Stimulated activated naive CD8-positive, alpha-beta T cell treated with anti-CD3 and anti-CD28 coated beads, Interleukin-15, amount 100 ng/mL, for 72 hours (primary cell): Measurements from ENCODE around the gene CLDN18.

Experiments
- ATAC-seq: fragments of 150-1000 bp; cut with Tn5 transposase; 2 replicates; pipeline ENCODE4 v1.10.0; 2021; ENCODE audit warnings: mild to moderate bottlenecking, moderate library complexity
- DNase-seq, 2 donors: peaks; one replicate each; pipeline ENCODE4 v3.0.0; 2021 to 2022
- H3K27ac Mint-ChIP-seq, 2 donors: one replicate each; pipeline ENCODE4 v1.8.0; 2022; ENCODE audit warnings: mild to moderate bottlenecking in 2 of 2, mixed read lengths in 2 of 2, moderate library complexity in 2 of 2
- H3K27me3 Mint-ChIP-seq: one replicate; pipeline ENCODE4 v1.8.0; 2022; ENCODE audit warnings: mixed read lengths
- H3K4me1 Mint-ChIP-seq: one replicate; pipeline ENCODE4 v1.8.0; 2022; ENCODE audit warnings: mild to moderate bottlenecking, mixed read lengths
- H3K4me3 Mint-ChIP-seq, 2 donors: one replicate each; pipeline ENCODE4 v1.8.0; 2022; ENCODE audit warnings: mild to moderate bottlenecking in 2 of 2, mixed read lengths in 2 of 2, moderate library complexity in 1 of 2
- H3K9me3 Mint-ChIP-seq, 2 donors: one replicate each; pipeline ENCODE4 v1.8.0; 2022; ENCODE audit warnings: mixed read lengths in 2 of 2

CLDN18 gene

DNA sequence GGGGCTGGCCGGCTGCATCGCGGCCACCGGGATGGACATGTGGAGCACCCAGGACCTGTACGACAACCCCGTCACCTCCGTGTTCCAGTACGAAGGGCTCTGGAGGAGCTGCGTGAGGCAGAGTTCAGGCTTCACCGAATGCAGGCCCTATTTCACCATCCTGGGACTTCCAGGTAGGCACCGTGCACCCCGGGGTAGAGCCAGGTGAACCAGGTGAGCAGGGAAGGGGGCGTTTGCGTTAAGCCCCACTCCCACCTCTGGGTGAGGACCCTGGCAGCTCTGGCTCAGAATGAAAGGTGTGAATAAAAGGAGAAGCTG lies 267 bp downstream of the CLDN18 start:
- Mint-ChIP-seq H3K9me3 (no peaks in the 10 kb centered on the region), H3K4me1 (no peaks in the 10 kb centered on the region), H3K27me3 (peaks cover 13% of the 10 kb centered on the region), H3K4me3 (no peak overlapping the region), H3K27ac (no peak overlapping the region)
- DNase-seq (no peak), ATAC-seq (no peak)

GRCh38 chr3:138011722-138012121 lies 1.8 kb downstream of the CLDN18 start:
- H3K4me1 Mint-ChIP-seq: no peaks in the 10 kb centered on the region
- peaks cover 13% of the 10 kb centered on the region for H3K27me3 Mint-ChIP-seq
- no peak overlapping the region for H3K4me3 Mint-ChIP-seq
- DNase-seq (no peak), ATAC-seq (peak; percentile 12)
- no peak overlapping the region for H3K27ac Mint-ChIP-seq
- H3K9me3 Mint-ChIP-seq: no peaks in the 10 kb centered on the region

GRCh38 chr3:138012526-138012925 lies 2.6 kb downstream of the CLDN18 start:
- Mint-ChIP-seq H3K9me3 (no peaks in the 10 kb centered on the region), H3K4me3 (no peak overlapping the region), H3K4me1 (no peaks in the 10 kb centered on the region), H3K27me3 (peaks cover 13% of the 10 kb centered on the region), H3K27ac (no peak overlapping the region)
- DNase-seq: no peak
- no peak for ATAC-seq

DNA sequence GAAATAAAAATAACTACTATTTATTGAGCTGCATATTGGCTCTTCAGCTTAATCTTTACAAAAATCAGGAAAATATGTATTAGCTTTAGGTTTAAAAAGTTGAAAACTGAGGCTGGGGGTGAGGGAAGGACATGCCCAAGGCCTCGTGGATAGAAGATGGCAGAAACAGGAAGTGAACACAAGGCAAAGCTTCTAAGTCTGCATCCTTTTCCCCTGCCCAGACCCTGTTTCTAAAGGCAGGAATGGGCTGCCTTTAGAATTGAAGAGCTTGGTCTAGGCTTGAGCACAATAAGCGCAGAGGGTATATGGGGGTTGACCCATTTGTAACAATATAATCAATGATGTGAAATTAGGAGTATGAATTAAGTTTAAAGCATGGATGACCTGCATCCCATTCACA lies 6.1 kb downstream of the CLDN18 start:
- DNase-seq: no peak
- no peaks in the 10 kb centered on the region for H3K9me3 Mint-ChIP-seq
- H3K27ac Mint-ChIP-seq: no peak overlapping the region
- H3K4me3 Mint-ChIP-seq: no peak overlapping the region
- H3K4me1 Mint-ChIP-seq: no peaks in the 10 kb centered on the region
- no peak for ATAC-seq
- H3K27me3 Mint-ChIP-seq: peaks cover 13% of the 10 kb centered on the region

DNA sequence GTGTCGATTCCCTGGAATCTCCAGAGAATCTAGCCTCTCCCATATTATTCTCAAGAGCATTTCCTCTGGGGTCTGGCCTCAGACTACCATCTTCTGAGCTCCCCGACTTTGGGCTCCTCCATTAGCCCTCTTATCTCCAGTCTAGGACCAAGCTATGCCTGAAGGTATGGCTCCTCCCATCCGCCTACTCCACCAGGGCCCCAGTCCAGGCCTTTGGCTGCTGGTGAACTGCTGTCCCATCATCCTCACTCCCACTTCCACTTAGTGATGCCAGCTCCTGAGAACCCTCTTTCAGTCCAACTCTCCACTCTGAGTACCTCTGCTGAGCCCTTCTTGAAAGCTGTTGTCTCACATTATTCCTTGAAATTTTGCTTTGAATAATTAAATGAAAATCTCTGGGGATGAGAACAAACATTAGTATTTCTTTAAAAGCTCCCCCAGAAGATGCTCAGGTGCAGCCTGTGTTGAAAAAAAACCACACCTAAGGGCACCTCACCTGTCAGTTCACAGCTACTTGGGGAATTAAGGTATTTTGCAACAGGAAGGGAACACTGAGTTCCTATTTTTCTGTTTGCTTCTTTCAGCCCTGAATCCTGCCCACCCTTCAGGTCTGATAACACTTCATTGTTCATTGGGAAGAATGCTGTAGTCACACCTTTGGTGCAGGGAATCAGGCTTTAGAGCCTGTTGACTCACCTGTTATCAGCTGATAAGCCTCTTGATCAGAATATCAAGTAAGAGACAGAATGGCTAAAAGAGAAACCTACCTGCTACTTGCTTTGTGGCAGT lies 9.5 kb downstream of the CLDN18 start:
- no peak for ATAC-seq

DNA sequence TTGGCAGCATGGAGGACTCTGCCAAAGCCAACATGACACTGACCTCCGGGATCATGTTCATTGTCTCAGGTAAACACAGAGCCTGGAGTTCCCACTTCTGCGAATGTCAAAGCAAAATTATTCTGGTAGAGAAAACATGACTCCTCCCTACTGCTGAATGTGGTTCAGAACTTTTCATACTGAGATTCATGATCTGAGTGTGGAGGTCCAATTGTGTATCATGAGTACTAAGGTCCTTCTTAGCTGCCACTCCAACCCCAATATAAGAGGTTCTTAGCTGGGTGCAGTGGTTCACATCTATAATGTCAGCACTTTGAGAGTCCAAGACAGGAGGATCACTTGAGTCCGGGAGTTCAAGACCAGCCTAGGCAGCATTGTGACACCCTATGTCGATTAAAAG lies 13.8 kb downstream of the CLDN18 start:
- Mint-ChIP-seq H3K4me3 (no peak overlapping the region), H3K9me3 (no peaks in the 10 kb centered on the region), H3K27ac (no peak overlapping the region), H3K27me3 (peaks cover 25% of the 10 kb centered on the region), H3K4me1 (no peaks in the 10 kb centered on the region)
- no peak for DNase-seq
- ATAC-seq: peak; percentile 54

More for the DNA sequence above, 9.5 kb downstream of the CLDN18 start:
- peaks cover under 1% of the 10 kb centered on the region for H3K27me3 Mint-ChIP-seq
- DNase-seq: no peak
- H3K4me1 Mint-ChIP-seq: no peaks in the 10 kb centered on the region
- no peak overlapping the region for H3K27ac Mint-ChIP-seq
- no peak overlapping the region for H3K4me3 Mint-ChIP-seq
- no peaks in the 10 kb centered on the region for H3K9me3 Mint-ChIP-seq

GRCh38 chr3:138025553-138025952 lies 15.6 kb downstream of the CLDN18 start:
- Mint-ChIP-seq H3K27ac (no peak overlapping the region), H3K4me3 (no peak overlapping the region), H3K27me3 (peaks cover 25% of the 10 kb centered on the region), H3K9me3 (no peaks in the 10 kb centered on the region), H3K4me1 (no peaks in the 10 kb centered on the region)
- ATAC-seq: no peak
- DNase-seq: no peak

GRCh38 chr3:138027821-138028220 lies 17.9 kb downstream of the CLDN18 start:
- no peak overlapping the region for H3K4me3 Mint-ChIP-seq
- ATAC-seq: no peak
- no peak for DNase-seq
- H3K4me1 Mint-ChIP-seq: no peaks in the 10 kb centered on the region
- H3K27ac Mint-ChIP-seq: no peak overlapping the region
- H3K27me3 Mint-ChIP-seq: peaks cover 41% of the 10 kb centered on the region
- H3K9me3 Mint-ChIP-seq: no peaks in the 10 kb centered on the region

DNA sequence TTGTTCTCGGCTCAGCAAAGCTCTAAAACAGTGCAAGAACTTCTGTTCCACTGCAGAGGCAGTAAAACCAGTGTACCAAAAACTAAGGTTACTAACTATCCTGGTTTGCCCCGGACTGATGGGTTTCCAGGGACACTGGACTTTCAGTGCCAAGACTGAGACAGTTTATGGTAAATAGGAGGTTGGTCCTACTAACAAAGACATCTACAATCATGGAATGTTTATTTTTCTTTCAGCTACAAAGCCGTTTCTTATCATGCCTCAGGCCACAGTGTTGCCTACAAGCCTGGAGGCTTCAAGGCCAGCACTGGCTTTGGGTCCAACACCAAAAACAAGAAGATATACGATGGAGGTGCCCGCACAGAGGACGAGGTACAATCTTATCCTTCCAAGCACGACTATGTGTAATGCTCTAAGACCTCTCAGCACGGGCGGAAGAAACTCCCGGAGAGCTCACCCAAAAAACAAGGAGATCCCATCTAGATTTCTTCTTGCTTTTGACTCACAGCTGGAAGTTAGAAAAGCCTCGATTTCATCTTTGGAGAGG lies 20.8 kb downstream of the CLDN18 start:
- H3K4me3 Mint-ChIP-seq: no peak overlapping the region
- peaks cover 49% of the 10 kb centered on the region for H3K27me3 Mint-ChIP-seq
- no peaks in the 10 kb centered on the region for H3K4me1 Mint-ChIP-seq
- no peak overlapping the region for H3K27ac Mint-ChIP-seq
- no peak for DNase-seq
- no peaks in the 10 kb centered on the region for H3K9me3 Mint-ChIP-seq
- ATAC-seq: no peak

- peaks cover 42% of the 10 kb centered on the region for H3K27me3 Mint-ChIP-seq
- no peak overlapping the region for H3K4me3 Mint-ChIP-seq
- peak overlapping the region; percentile 24 to 73 for H3K27ac Mint-ChIP-seq
- ATAC-seq (peak; percentile 26), DNase-seq (no peak)
- H3K4me1 Mint-ChIP-seq: no peaks in the 10 kb centered on the region
- no peaks in the 10 kb centered on the region for H3K9me3 Mint-ChIP-seq
These were observed 21.6 kb downstream of the CLDN18 start for GRCh38 chr3:138031536-138031935.

- H3K9me3 Mint-ChIP-seq: no peaks in the 10 kb centered on the region
- no peaks in the 10 kb centered on the region for H3K4me1 Mint-ChIP-seq
- peaks cover 37% of the 10 kb centered on the region for H3K27me3 Mint-ChIP-seq
- no peak overlapping the region for H3K4me3 Mint-ChIP-seq
- H3K27ac Mint-ChIP-seq: no peak overlapping the region
- DNase-seq: no peak
- ATAC-seq: no peak
These were observed 22.6 kb downstream of the CLDN18 start for GRCh38 chr3:138032567-138032966.

DNA sequence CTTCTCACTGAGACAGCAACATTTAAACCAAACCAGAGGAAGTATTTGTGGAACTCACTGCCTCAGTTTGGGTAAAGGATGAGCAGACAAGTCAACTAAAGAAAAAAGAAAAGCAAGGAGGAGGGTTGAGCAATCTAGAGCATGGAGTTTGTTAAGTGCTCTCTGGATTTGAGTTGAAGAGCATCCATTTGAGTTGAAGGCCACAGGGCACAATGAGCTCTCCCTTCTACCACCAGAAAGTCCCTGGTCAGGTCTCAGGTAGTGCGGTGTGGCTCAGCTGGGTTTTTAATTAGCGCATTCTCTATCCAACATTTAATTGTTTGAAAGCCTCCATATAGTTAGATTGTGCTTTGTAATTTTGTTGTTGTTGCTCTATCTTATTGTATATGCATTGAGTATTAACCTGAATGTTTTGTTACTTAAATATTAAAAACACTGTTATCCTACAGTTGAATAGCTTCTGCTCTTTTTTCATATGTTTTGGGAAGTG lies 23.3 kb downstream of the CLDN18 start:
- ATAC-seq (no peak), DNase-seq (no peak)
- H3K27ac Mint-ChIP-seq: no peak overlapping the region
- H3K4me3 Mint-ChIP-seq: no peak overlapping the region
- no peaks in the 10 kb centered on the region for H3K4me1 Mint-ChIP-seq
- H3K9me3 Mint-ChIP-seq: no peaks in the 10 kb centered on the region
- peaks cover 44% of the 10 kb centered on the region for H3K27me3 Mint-ChIP-seq

DNA sequence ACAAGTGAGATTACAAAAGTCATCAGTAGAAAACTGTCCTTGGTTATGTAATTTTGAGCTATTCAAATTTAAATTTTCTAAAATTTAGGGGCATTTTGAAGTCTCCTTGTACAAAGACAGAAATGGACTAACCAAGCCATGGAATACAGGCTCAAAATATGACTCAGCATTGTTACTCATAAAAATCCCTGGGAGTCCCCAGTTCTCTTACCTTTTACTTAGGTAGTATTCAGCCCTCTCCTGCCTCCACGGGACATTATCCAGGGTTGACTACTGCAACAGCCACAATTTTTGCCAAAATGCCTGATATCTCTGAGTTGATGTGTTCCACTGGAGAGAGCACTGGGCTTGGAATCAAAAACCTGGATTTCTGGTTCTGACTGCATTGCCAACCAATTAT lies 25.0 kb downstream of the CLDN18 start:
- Mint-ChIP-seq H3K4me1 (no peaks in the 10 kb centered on the region), H3K27ac (no peak overlapping the region), H3K9me3 (no peaks in the 10 kb centered on the region), H3K27me3 (peaks cover 58% of the 10 kb centered on the region), H3K4me3 (no peak overlapping the region)
- no peak for ATAC-seq
- DNase-seq: no peak

DNA sequence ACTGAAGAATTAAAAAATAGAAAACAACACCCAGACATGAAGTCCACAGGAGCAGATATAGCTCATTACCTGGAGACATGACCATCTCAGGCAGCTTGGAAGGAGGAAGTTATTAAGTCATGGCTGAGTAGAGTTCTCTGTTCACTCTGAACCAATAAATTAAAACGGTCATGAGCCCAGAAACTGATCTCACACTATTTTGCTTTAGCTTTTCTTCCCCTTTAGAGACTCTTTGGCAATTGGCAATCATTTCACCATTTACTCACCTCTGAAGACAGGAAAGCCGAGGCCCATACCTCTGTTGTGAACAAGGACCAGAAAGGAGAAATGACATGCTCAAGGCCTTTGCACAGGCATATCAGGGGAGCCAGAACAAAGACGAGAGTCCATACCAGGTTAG lies 26.6 kb downstream of the CLDN18 start:
- H3K4me3 Mint-ChIP-seq: no peak overlapping the region
- no peaks in the 10 kb centered on the region for H3K4me1 Mint-ChIP-seq
- H3K9me3 Mint-ChIP-seq: no peaks in the 10 kb centered on the region
- no peak for ATAC-seq
- no peak overlapping the region for H3K27ac Mint-ChIP-seq
- no peak for DNase-seq
- peaks cover 62% of the 10 kb centered on the region for H3K27me3 Mint-ChIP-seq

GRCh38 chr3:138038725-138039462 lies 28.9 kb downstream of the CLDN18 start:
- no peak overlapping the region for H3K4me3 Mint-ChIP-seq
- ATAC-seq: no peak
- peaks cover 48% of the 10 kb centered on the region for H3K27me3 Mint-ChIP-seq
- no peaks in the 10 kb centered on the region for H3K9me3 Mint-ChIP-seq
- no peak for DNase-seq
- peak overlapping the region in 1 of 2 donors; percentile 29 for H3K27ac Mint-ChIP-seq
- no peaks in the 10 kb centered on the region for H3K4me1 Mint-ChIP-seq

DNA sequence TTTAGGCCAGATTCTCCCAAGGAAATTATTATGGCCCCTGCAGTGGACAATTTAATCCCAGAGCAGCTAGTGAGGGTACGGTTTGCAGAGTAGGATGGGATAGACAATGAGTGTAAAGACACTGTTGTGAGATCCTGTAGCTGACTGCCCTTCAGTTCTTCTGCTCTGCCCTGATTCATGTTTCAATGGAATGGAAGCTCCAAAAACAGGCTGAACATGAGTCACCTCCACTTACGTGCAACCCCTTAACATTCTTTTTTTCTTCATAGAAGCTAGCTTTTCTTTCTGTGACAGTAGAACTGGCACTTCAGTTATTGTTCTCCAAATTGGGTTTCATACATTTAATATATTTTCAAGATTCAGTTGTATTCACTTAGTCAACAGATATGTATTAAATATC lies 32.1 kb downstream of the CLDN18 start:
- Mint-ChIP-seq H3K9me3 (no peaks in the 10 kb centered on the region), H3K4me3 (no peak overlapping the region)

More for the DNA sequence above, 32.1 kb downstream of the CLDN18 start:
- ATAC-seq: no peak
- no peak for DNase-seq
- Mint-ChIP-seq H3K27me3 (peaks cover 66% of the 10 kb centered on the region), H3K27ac (no peak overlapping the region), H3K4me1 (no peaks in the 10 kb centered on the region)
